Pancreas (tissue), 10 donors: ENCODE measurements around the gene SRSF1. TPM values are rescaled to one million over a fixed set of nuclear protein-coding genes. Genes with fewer than 3 reads are reported as not detected.

Source experiments
- ATAC-seq, 4 donors: fragments of 200-7000 bp; cut with Tn5 transposase; one replicate each; pipeline versions ENCODE4 v1.8.0 to v1.9.1; 2020; ENCODE audit warnings: mild to moderate bottlenecking in 4 of 4, moderate library complexity in 4 of 4
- DNase-seq, 6 donors: peaks; one replicate each; pipeline ENCODE4 v3.0.0-alpha.2; 2020
- FAIRE-seq: peaks from 2 replicates; lab custom pipeline; 2012; peaks lifted over from hg19 to GRCh38; lab: Jason Lieb, UNC
- H3K27ac ChIP-seq, 4 donors: fragments of 200-600 bp; sonication (generic); 1 replicate in 3 of 4; 2 replicates in 1 of 4; pipeline versions ENCODE4 v1.5.0 to v1.8.0; 2020
- H3K27me3 ChIP-seq, 4 donors: fragments of 200-600 bp; one replicate each; pipeline ENCODE4 v1.8.0; 2021
- H3K36me3 ChIP-seq, 3 donors: fragments of 200-600 bp; sonication (generic) in 1 of 3; one replicate each; pipeline versions ENCODE4 v1.5.0 to v1.8.0; 2020 to 2021
- H3K4me1 ChIP-seq, 3 donors: fragments of 200-600 bp; one replicate each; pipeline ENCODE4 v1.8.0; 2021
- H3K4me3 ChIP-seq, 4 donors: fragments of 200-600 bp; sonication (generic) in 2 of 4; one replicate each; pipeline versions ENCODE4 v1.5.0 to v1.8.0; 2020 to 2021
- H3K9me3 ChIP-seq, 4 donors: fragments of 200-600 bp; one replicate each; pipeline ENCODE4 v1.8.0; 2021
- CTCF ChIP-seq, 4 donors: fragments of 200-600 bp; sonication (generic) in 3 of 4; IDR thresholded peaks; one replicate each; pipeline versions ENCODE4 v1.5.0 to v1.8.0; 2021; ENCODE audit warnings: antibody characterized with exemption in 4 of 4
- WGBS, 2 donors: extraction: QIAGEN DNeasy Blood & Tissue Kit; methylation state at CpG; one replicate each; pipeline ENCODE4 v1.1.7; 2013; 5-methylcytosine and 5-hydroxymethylcytosine counted together
- intact Hi-C, 3 donors: fragments of 100-400 bp; cut with DNase I; formaldehyde crosslinking; loops; one replicate each; pipeline versions ENCODE4 v1.11.1 to v1.14.2; 2022
- polyA plus RNA-seq, 2 donors: library from polyadenylated mRNA; stranded (reverse); fragments of 200-250 nt; gene quantifications; one replicate each; pipeline ENCODE4 v1.2.3, GENCODE V29; 2013
- total RNA-seq, 6 donors: library from RNA; stranded (reverse); fragmentation: NEBNext Ultra II Directional in 4 of 6; extraction: Animal tissue kit (Norgen Biotek cat#: 25700) in 4 of 6; gene quantifications; one replicate each; pipeline versions ENCODE4 v1.2.1 to v1.2.4, GENCODE V29; 2021 to 2023
- donor health status: healthy with polysubstance abuse.
- donor health status: DM: no; HTN: no; CAD: no; lungs with moderate emphysema.
- donor health status: DM: no; HTN: no; CAD: no.
- donor health status: control.
- donor health status: control.
- donor health status: Bipolar disorder and iron deficiency.
- donor health status: DM: yes; HTN: yes; CAD: no.
- donor health status: DM: no; HTN: no; CAD: no.
- donor health status: DM: no; HTN: no; CAD: no.
- donor health status: DM: yes; HTN: yes; CAD: no.

Gene SRSF1
- total and polyA plus RNA-seq, 8 donors: 37.5 to 95.2 (median 67.2) TPM

DNA sequence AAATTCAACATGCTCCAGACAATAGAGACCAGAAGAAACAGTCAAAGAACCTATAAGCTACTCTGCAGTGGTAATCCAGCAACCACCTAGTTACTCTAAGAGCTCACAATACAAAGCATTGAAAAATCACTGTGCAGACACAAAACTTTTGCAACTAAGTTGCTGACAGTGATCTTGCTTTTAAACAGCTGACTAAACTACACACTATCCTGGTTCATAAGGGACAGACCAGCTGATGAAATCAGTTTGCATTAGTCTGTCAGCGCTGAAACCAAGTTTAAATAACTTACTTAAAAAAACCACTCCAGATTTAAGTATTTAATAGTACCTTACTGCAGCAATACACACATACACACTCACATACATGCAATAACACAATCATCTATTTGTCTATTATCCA lies 23.6 kb downstream of the SRSF1 start:
- peaks cover 0 to 31% (median 7%) of the 10 kb centered on the region in 3 donors for H3K36me3 ChIP-seq
- H3K9me3 ChIP-seq: no peaks in the 10 kb centered on the region
- FAIRE-seq (no peak), DNase-seq (no peak), ATAC-seq (no peak)
- no peak overlapping the region for H3K4me3 ChIP-seq
- H3K4me1 ChIP-seq: peaks cover 26 to 47% (median 27%) of the 10 kb centered on the region in 3 donors
- H3K27me3 ChIP-seq: no peaks in the 10 kb centered on the region
- WGBS, 2 donors: 57 to 66% methylated on average over 1 of the region's 1 CpG
- intact Hi-C loops: no loop called here
- TF ChIP-seq CTCF (IDR thresholded peaks at IDR 0.05): no peak
- no peak overlapping the region for H3K27ac ChIP-seq

- no peak for TF ChIP-seq CTCF (IDR thresholded peaks at IDR 0.05)
- ATAC-seq: no peak
- intact Hi-C loops: no loop called here
- Histone ChIP-seq H3K4me3 (no peak overlapping the region), H3K27me3 (no peaks in the 10 kb centered on the region), H3K36me3 (peaks cover 0 to 40% (median 16%) of the 10 kb centered on the region in 3 donors), H3K4me1 (peaks cover 26 to 47% (median 27%) of the 10 kb centered on the region in 3 donors), H3K9me3 (no peaks in the 10 kb centered on the region), H3K27ac (no peak overlapping the region)
- WGBS, 2 donors: 63 to 67% methylated on average over 14 of the region's 14 CpGs
- DNase-seq: peak in 1 of 6 donors; percentile 32
- no peak for FAIRE-seq
These were observed 24.4 kb downstream of the SRSF1 start for GRCh38 chr17:57982452-57983170.

DNA sequence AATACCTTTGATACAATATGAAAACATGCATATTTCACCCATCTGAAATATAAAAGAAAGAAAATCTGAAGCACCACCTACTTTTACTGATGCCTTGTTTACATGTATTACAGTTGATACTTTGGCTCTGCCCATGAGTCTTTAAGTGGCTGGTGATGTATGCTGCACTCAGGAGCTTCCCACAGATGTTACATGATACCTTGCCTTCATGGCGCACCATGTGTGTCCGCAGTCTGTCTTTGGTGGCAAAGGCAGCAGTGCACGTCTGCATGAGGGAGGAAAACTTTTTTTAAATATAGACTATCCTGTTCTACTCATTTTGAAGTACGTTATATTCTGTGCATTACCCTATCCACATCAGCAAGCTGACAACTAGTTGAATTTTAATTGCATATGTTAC lies 26.5 kb downstream of the SRSF1 start:
- Histone ChIP-seq H3K36me3 (peaks cover 0 to 56% (median 28%) of the 10 kb centered on the region in 3 donors), H3K9me3 (no peaks in the 10 kb centered on the region), H3K27me3 (no peaks in the 10 kb centered on the region), H3K27ac (no peak overlapping the region), H3K4me1 (peaks cover 19 to 38% (median 21%) of the 10 kb centered on the region in 3 donors), H3K4me3 (no peak overlapping the region)
- intact Hi-C loops: no loop called here
- 85 to 91% methylated on average over 4 of the region's 4 CpGs for WGBS, 2 donors
- ATAC-seq (no peak), FAIRE-seq (no peak), DNase-seq (no peak)
- TF ChIP-seq CTCF (IDR thresholded peaks at IDR 0.05): no peak

DNA sequence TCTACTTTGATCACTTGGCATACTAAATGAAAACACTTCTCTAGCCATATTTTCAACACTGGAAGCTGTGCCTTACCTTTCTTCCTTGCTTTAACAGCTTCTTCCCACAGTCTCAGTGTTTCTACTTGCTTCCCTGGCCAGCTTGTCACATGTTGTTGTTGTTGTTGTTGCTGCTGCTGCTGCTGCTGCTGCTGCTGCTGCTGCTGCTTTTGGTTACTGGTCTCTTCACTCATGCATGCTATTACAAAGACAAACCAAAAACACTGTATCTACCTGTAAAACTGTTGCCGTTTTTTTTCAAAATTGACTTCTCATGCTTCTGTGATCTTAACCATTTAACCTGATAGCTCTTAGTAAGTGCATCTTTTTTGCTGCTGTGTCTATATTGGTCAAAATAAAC lies 28.0 kb downstream of the SRSF1 start:
- DNase-seq (no peak), FAIRE-seq (no peak), ATAC-seq (no peak)
- Histone ChIP-seq H3K27ac (no peak overlapping the region), H3K4me3 (no peak overlapping the region), H3K36me3 (peaks cover 0 to 64% (median 34%) of the 10 kb centered on the region in 3 donors), H3K27me3 (no peaks in the 10 kb centered on the region), H3K9me3 (no peaks in the 10 kb centered on the region), H3K4me1 (peaks cover 16 to 33% (median 25%) of the 10 kb centered on the region in 3 donors)
- intact Hi-C loops: no loop called here
- 53 to 68% methylated on average over 1 of the region's 1 CpG for WGBS, 2 donors
- TF ChIP-seq CTCF (IDR thresholded peaks at IDR 0.05): no peak

GRCh38 chr17:57976594-57976993 lies 30.5 kb downstream of the SRSF1 start:
- Histone ChIP-seq H3K36me3 (peaks cover 0 to 66% (median 34%) of the 10 kb centered on the region in 3 donors), H3K27me3 (no peaks in the 10 kb centered on the region), H3K4me3 (no peak overlapping the region), H3K9me3 (no peaks in the 10 kb centered on the region), H3K27ac (no peak overlapping the region), H3K4me1 (peaks cover 13 to 15% (median 14%) of the 10 kb centered on the region in 3 donors)
- intact Hi-C loops: no loop called here
- FAIRE-seq: no peak
- no peak for TF ChIP-seq CTCF (IDR thresholded peaks at IDR 0.05)
- ATAC-seq: no peak
- no peak for DNase-seq
- 85% methylated on average over 3 of the region's 3 CpGs for WGBS, 2 donors
